GM21737 (cell line): ENCODE results near the gene CEP192.

ENCODE experiments used
- ATAC-seq: cut with Tn5 transposase; IDR thresholded peaks from one replicate; pipeline ENCODE4 v1.9.1; 2021; ENCODE audit warnings: mild to moderate bottlenecking, moderate library complexity; ENCODE audit not compliant: unreplicated experiment

CEP192 gene

DNA sequence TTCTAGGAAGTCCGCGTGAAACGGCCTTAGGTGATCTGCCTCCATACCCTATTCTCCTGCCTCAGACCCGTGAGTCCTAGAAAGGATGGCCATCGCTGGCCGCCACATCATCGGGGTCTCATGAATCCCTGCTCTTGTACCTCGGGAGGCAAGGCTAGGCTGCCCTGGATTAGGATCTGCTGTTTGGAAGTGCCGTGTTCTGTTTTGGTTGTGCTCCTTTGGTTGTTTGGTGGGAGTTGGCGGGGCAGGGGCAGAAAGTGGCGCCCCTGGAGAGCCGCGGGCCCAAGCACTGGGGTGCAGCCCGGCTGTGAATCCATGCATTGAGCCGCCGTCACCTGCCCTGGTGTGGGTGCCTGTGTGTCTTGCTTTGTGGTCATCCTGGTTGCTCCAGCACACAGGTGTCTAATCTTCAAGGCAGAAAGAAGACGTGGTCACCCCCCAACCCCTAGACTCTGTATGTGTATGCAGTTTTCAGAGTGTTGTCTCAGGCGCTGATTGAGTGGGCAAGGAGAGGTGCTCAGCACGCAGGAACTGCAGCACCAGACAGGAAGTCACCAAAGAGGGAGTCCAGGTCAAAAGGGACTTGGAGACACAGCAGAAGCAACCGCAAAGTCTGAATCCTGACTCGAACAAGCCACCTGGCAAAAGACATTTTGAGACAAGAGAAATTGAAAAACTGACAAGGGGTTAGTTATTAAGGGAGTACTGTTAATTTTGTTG, 147.4 kb downstream of the CEP192 start:
- ATAC-seq: no peak

DNA sequence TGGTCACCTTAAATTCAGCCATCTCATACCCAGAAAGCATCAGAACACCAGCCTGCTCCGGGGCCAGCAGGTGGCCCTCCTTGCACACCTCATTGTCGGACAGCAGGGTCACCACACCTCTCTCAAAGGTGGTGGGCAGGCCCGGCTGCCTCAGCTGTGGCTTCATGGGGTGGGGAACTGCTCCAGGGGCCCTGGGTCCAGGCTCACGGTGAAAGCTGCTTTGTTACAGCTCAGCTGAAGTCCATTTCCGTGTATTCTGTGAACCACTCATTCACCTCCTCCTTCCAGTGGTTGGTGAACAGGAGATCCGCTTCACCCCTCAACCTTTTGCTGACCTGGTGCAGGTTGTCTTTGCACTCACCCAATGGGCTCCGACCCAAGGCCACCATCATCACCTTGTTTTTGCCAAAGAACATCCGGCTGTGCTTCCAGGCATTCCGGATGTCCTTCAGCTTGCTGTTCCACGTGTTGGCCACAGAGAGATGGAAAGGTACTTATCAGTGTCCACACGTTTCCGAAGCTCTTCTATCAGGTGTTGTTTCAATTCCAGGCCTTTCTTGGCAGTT, 148.8 kb downstream of the CEP192 start:
- no peak for ATAC-seq

DNA sequence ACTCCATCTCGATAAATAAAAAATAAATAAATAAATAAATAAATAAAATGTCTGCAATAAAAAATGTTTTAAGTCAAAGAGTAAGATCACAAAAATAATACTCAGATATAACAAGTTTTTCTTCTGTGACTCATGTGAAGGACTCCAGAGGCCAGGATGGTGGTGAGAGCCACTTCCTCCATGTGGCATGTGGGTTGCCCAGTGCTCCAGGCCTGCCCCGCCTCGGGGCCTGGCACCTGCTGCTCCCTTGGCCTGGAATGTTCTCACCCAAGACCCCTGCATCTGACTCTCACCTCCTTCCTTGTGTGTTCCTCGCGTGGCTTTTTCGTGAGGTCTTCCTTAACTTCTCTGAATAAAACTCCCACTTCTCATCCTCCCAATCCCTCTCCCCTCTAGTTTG, 150.0 kb downstream of the CEP192 start:
- no peak for ATAC-seq

DNA sequence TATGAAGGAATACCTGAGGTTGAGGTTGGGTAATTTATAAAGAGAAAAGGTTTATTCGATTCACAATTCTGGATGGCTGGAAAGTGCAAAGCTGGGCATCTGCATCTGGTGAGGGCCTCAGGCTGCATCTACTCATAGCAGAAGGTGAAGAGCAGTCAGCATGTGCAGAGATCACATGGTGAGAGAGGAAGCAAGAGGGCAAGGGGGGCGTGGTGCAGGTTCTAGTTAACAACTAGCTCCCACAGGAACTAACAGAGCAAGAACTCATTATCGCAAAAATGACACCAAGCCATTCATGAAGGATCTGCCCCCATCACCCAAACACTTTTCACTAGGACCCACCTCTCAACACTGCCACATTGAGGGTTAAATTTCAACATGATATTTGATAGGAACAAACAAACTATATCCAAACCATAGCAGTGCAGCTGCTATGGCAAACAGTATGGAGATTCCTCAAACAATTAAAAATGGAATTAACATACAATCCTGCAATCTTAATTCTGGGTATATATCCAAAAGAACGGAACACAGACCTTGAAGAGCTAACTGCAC, 154.6 kb downstream of the CEP192 start:
- no peak for ATAC-seq

DNA sequence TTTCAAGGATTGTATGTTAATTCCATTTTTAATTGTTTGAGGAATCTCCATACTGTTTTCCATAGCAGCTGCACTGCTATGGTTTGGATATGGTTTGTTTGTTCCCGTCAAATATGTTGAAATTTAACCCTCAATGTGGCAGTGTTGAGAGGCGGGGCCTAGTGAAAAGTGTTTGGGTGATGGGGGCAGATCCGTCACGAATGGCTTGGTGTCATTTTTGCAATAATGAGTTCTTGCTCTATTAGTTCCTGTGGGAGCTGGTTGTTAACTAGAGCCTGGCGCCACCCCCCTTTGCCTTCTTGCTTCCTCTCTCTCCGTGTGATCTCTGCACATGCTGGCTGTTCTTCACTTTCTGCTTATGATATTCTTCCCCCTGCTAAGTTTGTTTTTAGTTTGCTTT, 156.0 kb downstream of the CEP192 start:
- ATAC-seq: no peak

DNA sequence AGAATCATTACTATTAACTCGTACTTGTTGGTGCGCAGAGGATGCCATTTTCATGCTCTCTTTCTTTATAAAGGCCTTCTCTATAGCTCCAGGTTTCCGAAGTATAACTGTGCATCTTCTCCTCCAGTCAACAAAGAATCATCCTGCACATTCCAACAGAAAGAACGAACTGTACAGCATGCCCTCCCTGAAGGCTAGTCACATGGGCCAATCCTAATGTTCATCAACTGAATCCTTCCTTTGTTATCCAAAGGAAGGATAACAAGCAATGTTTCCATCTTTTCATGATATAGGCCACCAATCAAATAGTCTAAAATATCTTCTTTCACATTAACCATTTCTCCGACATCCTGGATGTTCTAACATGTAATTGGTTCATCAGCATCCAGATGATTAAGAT, 160.5 kb downstream of the CEP192 start:
- no peak for ATAC-seq

DNA sequence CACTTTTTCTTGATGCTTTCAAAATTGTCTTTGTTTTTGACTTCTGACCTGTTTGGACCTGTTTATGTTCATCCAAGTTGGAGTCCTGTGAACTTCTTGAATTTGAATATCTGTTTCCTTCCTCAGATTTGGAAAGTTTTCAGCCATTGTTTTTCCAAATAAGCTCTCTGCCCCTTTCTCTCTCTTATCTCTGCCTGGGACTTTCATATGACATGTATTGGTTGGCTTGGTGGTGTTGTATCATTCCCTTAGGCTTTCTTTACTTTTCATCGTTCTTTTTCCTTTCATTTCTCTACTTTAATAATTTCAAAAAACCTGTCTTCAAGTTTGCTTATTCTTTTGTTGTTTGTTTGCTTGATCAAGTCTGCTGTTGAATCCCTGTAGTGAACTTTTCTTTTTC, 167.3 kb downstream of the CEP192 start:
- no peak for ATAC-seq

DNA sequence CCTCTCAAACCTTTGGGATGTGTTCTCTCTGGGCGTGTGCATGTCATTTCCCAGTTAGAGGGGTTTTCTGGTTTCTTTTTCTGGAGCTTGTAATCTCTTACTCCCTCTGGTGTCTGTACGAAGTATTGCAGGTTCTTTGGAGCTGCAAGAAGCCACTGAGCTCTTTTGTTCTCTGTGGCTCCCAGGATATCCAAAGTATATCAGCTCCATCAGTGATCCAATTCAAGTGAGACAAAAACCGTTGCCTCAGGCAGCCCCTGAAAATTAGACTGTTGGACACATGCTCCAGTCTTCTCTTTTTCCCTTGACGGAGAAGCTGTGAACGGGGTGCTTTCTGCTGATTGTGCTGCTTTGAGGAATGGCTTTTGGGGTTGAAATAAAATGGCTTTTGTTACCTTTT, 168.4 kb downstream of the CEP192 start:
- ATAC-seq: no peak

DNA sequence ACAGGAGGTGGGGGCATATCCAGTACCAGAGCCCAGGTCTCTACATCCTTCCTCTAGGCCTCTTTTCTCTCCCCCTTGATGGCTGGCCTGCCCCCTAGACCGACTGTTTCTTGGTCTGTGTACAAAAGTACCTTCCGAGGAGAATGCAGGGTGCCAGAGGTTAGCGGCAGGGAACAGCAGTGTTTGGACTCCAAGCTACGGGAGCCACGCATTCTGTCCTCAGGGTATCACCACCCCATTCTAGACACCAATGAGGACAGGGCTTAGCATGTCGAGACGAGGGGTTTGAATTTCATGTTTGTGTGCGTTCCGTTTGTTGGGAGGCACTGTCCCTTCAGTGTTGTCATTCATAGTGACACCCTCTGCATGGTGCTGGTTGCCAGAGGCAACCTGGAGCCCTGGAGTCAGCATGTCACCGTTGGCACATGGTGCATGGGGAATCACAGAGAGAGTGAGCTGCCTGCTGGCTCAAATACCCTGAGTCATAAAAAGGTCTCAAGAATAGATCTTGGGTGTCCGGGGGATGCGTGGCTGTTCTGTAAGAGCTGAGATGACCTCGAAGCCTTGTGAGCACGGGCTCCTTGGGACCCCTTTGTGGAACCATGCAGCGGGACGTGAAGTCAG, 170.2 kb downstream of the CEP192 start:
- no peak for ATAC-seq

DNA sequence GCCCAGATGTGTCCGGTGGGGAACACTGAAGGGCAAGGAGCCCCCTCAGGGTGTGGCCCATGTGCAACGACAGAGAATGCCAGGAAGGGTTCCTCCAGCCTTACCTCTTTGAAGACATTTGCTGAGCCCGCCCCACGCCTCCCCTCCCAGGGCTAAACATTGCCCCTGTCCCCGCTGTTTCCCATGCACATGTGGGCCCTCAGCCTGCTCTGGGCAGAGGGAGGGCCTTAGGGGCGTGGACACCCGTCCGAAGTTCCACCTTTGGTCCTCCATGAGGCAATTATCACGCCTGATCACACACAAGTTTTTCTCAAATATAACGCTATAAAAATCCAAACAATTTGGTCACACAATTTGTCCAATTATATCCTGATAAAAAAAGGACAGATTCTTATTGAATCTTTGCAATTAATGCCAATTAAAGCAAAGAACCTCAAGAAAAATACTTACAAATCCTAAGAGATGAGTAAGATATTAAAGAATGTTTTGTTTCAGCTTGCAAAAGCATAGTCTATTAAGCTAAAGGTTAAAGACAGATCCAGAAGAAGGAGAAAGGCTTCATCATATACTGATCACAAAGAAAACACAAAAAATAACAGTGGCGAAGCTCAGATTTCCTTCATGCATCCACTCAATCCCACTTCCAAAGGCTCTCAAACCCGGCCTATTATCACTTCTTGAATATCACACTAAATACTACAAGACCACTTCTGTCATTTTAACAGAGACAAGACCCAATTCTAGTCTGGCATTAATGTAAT, 172.2 kb downstream of the CEP192 start:
- no peak for ATAC-seq

DNA sequence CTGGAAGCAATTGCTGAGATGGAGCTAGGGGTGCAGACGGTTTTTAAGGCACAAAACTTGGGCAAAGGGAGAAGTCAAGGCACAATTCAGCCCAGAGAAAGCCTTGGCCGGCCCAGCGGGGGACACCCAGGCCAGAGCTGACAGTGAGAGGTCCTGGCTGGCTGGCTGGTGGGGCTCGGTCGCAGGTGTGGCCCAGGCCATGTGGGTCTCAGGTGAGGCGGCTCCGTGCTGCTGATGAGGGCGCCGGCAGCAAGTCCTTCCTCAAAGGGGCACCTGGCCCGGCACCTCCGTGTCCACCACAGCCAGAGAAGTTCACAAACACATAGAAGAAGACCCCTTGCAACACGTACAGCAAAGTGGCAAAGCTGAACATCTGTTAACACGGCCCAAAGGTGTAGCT, 173.2 kb downstream of the CEP192 start:
- ATAC-seq: no peak

DNA sequence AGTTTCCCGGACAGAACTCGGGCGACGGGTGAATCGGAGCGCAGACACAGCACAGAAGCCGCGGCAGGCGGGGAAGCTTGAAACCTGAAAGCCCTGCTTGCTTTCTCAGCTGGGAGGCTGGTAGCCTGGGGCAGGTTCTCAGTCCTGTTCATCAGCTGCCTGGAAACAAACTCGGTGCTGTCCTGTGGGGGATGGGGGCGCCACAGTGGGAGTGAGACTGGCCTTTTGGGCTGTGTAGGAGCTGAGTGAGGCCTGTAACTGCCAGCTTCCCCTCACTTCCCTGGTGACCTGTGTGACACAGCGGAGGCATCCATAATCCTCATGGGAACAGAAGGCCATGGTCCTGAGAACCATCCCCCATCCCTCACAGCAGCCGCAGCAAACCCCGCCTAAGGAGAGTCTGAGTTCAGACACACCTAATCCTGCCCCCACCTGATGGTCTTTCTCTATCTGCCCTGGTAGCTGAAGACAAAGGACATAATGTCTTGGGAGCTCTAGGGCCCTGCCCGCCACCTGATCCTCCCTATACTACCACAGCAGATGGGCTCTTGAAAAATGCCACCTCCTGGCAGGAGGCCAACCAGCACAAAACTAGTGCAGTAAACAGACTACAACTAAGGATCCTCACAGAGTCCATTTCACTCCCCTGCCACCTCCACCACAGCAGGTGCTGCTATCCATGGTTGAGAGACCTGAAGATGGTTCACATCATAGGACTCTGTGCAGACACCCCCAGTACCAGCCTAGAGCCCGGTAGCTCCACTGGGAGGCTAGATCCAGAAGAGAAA, 174.7 kb downstream of the CEP192 start:
- no peak for ATAC-seq

DNA sequence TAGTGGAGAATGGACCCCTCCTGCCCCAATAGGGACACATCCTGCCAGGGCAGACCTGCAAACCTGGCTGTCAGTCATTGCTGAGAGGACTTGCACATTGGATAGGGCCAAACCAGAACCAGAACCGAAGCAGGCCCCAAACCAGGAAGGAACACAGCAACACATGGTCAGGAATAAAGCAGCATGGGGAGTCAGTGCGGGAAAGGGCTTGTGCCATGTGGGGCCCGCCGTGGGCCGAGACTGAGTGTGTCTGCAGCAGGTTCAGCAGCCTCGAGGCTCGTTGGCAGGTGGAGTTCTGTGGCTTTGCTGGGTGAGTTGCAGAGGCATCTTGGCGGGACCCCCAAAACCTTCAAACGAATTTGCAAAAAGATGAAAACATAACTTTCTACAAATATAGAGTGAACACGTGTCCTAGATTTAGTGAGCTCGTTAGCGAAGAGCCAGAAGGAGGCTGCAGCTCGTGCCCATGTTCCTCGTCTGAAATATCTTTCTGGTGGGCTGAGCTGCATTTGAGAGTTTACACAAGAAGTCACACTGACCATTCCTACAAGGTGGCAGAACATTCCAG, 182.5 kb downstream of the CEP192 start:
- no peak for ATAC-seq
